ENCODE measurements around the gene RBBP8NL.

Gene RBBP8NL

DNA sequence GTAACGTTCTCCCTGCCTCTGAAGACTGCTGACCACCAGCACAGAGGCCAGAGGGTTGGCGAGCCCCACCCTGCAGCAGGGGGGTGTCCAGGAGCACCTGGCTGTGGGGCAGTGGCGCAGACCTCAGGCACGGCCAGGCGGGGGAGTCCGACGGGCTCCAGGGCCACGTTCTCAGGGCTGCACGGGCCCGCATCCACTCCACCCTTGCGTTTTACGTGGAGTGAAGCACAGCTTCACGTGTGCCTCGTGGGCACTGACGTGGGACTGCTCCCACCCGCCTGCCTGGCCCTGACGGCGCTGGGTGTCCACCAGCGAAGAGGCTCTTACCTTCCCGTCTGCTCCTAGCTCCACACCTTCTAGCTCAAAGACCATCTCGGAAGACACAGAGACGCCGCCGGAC is 33.5 kb downstream of the RBBP8NL start:
- DNase-seq (ENCODE audit: low read depth in 2 of 2), result no peak

DNA sequence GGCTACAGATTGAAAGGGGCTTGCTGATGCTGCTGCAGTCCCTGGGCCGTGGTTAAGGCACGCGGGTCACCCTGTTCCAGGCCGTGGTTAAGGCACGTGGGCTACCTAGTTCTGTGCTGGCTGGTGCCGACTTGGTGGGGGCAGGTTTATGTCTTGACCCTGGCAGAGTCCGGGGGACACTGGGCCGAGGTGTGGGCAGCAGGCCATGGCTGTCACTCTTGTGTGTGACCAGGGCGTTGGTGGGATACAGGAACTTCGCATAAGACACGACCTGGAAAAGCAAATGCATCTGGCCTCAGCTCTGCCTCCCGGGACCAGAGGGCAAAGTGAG is 34.0 kb downstream of the RBBP8NL start:
- no peak for DNase-seq (ENCODE audit: low read depth in 2 of 2)

DNA sequence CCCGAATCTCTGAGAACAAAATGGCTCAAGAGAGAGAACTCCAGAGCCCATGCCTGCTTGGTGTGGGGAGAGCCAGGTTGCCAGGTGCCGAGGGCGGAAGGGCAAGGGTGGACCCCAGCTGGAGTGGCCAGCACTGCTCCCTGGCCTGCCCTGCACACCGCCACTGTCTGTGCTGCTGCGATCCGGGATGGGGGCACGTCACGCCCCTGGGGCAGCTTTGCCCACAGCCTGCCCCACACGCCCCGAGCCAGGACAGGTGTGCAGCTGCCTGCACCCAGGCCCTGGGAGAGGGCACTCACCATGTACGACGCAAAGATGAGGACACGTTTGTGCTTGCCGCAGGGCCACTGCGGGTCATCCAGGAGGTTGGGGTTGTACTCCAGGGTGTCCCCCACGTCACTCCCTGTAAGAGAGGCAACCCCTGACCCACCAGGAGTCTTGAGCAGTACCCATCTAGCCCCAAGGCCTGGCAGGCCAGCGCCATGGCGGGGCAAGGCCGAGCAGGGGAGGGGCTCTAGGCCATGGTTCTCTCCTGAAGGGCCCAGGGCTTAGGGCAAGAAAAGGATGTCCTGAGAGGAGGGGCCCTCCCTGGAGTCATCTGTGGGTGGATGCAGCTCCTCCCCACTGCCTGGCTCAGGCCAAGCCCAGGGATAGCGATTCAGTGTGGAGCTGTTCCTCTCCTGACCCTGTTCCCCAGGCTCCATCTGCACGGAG is 34.6 kb downstream of the RBBP8NL start:
- no peak for DNase-seq (ENCODE audit: low read depth in 2 of 2)

DNA sequence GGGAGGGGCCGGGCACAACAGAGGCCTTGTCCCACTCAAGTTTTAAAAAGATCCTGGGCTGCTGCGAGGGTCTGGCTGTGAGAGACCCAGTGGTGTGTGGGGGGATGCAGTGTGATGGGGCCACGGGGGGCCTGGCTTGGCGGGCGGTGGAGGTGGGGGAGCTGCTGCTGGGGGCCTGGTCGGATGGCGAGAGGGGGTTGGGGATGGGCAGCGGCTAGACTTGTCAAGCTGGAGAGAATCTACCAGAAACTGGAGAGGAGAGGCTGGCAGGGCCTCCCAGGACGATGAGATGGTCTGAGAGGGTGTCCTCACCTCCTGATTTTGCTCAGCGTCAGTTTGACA is 35.3 kb downstream of the RBBP8NL start:
- no peak for DNase-seq (ENCODE audit: low read depth in 2 of 2)

DNA sequence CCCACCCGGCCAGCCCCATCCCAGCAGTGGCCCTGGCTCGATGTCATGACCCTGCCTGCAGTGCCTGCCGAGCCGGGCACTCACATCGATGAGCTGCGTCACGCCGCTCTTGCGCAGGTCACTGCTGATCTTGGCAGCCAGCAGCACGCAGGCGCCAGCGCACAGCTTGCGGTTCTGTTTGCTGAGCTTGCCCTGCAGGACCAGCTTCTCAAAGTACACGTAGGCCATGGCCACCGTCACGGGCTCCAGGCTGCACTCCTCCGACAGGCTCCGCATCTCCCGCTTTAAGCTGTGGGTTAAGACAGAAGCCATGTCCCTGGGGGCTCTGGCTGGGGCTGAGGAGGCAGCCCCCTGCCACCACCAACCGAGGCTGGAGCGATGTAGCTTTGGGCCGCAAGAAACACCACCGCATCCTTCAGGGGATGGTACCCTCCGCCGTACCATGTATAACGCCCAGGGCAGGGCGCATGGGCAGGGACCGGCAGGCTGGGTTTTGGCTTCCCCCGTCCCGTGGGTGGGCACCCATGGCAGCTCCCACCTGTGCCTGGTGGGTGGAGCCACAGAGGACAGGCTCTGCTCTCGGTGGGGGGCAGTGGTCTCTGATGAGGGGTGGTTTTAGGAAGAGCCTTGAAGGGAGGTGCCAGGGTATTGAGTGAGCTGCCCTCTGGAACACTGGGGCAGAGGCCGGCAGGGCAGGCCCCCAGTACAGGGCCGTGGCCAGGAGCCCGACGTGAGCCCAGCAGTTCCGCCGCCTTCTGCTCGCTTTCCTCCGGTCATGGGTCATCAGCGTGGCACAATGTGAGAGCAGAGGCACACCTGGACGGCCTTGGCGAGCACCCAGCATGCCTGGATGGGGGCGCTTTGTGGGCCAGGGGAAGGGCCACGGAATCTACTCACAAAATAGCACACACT is 35.9 kb downstream of the RBBP8NL start:
- no peak for DNase-seq (ENCODE audit: low read depth in 2 of 2)

DNA sequence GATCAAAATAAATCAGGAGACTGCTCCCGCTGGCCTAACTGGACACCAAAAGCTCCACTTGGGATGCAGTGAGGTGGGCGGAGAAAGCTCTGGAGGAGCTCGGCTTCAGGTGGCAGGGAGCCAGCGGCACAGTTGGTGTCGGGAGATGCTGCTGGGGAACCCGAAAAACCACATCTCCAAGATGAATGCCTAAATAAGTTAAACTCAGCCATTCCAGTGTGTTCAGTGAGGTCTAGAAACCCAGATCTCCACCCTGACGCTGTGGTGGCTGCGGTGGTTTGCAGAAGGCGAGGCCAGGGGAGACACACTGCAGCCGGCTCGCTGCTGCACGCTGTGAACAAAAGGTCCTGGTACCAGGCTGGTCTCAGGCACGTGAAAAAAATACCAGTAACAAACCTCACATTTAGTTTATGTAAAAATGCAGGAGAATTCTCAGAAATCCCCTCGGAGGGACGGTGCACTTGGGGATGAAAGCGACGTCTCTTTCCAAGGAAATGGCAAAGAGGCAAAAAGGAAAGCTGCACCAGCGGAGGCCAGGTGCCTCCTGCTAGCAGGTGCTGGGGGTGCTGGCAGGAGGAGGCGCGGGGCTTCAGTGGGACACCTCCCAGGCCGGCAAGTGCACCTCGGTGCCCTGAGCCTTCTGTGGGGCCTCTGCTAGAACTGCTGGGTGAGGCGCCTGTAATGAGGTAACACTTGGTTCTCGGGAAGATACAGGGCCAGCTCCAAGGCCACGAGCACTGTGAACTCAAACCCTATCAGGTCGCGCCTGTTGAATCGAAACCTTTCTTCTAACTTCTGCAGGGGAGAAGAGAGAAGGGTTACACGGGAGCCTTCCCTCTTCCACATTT is 36.8 kb downstream of the RBBP8NL start:
- DNase-seq (ENCODE audit: low read depth in 2 of 2), result no peak

DNA sequence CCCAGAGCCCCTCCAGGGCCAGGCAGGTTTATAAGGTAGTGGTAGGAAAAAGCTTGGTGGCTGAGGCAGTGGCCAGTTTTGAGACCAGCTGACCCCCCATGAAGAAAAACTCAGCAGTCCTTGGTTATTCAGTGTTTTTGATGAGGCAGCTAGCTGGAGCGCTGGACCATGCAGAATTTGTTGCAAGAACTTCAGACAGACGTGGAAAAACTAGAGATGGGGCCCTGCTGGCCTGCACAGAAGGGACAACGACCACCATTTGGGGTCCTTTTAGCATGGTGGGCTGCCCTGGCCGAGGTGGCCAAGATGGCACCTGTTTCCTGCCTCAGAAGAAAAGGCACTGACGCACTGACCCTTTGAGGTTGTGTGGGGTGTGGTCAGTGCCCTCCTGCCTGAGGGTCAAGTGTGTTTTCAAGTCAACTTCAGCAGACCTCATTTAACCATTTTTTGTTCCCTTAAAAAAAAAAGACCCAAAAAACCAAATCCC is 37.7 kb downstream of the RBBP8NL start:
- DNase-seq (ENCODE audit: low read depth in 2 of 2), result no peak

DNA sequence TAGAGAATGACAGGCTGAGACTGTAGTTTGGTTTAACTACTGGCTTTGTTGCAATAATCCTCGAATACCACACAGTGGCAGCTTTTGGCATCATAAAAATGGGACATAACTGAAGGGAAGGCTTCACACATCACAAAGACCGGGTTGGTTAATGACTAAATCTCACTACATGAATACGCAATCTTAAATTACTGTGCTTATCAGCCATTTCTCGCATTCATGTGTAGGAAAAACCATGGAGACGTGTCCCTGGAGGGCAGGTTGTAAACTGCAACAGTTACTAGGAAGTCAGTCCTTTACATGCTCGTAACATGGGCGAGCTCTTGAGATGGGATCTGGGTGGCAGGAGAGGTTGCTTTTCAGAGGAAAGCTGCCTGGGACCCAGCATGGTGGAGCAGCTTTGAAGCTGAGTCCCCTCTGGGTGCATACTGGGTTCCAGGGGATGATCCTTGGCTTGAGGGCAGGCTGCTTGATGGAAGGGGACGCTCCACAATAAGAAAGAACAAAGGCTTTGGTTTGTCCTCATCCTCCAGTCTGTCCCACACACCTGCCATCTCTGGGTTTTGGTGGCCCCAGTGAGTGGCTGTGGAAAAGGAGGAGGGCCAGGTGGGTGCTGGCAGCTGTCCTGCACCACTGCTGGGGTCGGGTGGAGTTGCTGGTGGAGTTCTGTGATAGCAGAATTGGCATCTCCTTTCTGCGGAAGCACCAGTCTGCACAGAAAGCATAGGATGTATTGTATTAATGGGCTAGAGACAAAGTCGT is 38.3 kb downstream of the RBBP8NL start:
- DNase-seq (ENCODE audit: low read depth in 2 of 2), result no peak

DNA sequence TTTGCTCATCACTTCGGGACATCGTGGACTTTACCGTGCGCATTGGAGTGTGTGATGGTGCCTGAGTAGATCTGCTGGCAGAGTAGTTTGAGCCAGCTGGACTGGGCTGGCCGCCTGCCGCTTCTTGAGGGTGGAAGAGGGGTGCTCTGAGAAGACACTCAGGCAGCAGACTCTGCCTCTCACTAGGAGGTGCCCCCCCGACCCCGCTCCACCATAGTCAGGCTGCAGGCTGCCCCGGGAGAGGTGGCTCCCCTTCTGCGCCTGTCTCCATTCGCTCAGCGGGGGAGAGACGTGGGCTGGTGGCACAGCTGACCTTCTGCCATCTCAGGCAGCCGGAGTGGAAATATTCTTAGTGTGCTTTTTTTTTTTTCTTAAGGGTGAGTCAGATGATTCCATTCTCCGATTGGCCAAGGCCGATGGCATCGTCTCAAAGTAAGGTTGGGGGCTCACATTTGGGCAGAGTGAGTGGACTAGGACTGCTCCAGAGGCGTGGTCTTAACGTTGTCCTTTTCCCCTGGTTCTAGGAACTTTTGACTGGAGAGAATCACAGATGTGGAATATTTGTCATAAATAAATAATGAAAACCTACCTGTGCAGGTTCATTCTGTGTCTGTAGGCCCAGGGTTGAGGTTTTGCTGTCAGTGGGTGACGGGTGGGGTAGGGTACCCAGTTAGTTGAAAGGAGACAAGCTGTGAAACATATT is 39.3 kb downstream of the RBBP8NL start:
- no peak for DNase-seq (ENCODE audit: low read depth in 2 of 2)

DNA sequence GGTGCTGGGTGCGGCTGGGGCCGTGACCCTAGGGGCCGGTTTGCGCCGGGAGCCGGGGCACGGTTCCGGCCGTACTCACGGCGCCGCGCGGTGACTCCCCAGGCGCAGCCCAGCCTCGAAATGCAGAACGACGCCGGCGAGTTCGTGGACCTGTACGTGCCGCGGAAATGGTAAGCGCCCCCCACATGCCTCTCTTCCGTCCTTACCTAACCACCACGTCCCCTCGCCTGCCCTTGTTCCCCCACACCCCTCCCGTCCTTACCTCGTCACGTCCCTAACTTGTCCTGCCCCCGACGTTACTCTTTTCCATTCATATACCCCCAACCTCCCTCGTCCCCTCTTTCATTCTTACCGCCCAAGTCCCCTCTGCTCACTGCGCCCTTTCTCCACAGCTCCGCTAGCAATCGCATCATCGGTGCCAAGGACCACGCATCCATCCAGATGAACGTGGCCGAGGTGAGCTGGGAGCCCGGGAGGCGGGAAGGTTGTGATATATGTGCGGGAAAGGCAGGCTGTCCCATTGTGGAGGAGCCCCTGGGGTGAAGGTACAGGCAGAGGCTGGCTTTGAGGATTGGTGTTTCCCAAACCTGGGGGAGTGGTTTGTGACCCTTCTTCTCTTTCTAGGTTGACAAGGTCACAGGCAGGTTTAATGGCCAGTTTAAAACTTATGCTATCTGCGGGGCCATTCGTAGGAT is 40.0 kb downstream of the RBBP8NL start:
- DNase-seq (ENCODE audit: low read depth in 2 of 2), result no peak

DNA sequence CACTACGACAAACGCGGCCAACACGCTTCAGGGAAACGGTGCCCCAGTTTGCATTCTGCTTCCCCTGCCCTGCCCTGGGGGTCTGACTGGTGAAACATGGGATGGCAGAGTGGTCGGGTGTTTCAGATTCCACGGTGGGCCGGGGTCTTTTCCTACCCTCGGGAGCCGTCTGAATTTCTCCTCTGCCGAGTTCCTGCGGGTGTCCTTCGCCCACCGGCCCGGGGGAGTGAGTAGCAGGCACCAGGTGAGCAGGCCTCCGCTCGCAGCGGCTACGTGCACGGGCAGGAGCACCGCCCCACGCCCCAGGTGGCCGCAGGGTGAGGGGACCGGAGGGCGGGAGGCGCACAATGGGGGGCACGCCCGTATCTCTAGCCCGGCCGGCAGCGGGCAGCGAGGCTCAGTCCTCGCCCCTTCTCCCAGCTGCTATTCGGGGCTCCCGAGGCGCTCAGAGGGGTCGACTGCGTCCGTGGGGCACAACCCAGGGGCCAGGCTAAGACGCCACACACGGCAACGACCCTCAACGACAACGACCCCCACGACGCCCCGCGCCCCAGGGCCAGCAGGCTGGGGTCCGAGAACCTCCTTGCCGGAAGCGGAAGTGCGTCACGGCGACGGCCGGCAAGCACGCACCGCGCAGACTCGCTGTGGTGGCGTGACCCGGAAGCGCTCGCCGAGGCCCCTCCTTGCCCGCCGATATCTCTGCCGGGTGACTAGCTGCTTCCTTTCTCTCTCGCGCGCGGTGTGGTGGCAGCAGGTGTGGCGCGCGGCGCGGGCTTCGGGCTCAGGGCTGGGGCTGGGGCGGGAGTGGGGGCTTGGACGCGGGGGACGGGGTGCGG is 40.7 kb downstream of the RBBP8NL start, which contains the start of gene RPS21:
Gene RPS21 (plus strand): TSS at position 721 of the 836 bp plus-strand sequence. CDS start 236 bp downstream, outside the sequence.
- peak; percentile 83 to 92 for DNase-seq (ENCODE audit: low read depth in 2 of 2)

DNA sequence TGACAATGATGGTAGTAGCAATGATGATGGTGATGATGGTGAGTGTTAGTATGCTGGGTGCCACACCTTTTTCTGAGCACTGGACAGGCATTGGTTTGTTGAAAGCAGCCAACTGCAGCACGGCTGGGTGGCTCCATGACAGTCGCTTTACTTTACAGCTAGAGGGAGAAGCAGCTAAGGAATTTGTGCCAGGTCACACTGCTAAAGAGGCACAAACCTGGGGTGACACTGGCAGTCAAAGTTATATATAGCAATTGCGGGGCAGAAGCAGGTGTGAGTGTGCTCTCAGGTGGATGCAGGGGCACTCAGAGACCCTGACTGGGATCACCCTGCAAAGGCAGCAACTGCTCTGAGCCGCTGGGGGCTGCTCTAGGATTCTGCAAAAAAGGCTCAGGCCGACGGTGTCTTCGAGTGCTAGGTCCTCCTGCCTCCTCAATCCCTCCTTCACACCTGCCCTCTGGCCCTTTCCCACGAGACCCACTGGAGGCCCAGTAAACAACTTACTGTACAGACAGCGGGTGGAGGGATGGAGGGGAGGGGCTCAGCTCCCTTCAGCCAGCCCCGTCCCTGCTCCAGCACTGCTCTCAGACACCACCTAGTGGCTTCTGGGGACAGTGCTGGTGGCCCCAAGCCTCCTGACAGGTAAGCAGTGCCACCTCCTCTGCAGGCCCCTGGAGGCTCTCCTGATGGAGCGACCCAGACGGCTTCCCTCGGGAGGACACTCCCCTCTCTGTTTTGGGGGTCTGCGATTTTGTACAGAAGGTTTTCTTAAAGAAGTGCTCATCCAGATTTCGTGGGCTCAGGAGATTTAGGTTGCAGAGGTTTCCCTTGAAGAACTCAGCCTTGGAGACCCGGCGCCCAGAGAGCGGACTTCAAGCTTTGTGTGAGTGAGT is 44.8 kb downstream of the RBBP8NL start:
- DNase-seq (ENCODE audit: low read depth in 2 of 2), result peak; percentile 71 to 72

DNA sequence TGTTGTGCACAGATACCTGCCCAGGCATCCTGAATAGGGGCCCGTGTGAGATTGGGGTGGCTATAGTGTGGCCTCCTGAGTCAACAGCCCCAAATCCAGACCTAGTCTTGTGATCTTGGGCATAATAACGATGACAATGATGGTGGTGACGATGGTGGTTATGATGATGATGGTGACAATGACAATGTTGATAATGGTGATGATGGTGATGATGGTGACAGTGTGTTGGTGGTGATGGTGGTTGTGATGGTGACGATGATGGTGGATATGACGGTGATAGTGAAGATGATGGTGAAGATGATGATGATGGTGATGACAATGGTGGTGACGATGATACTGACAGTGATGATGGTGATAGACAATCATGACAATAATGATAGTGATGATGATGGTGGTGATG is 45.5 kb downstream of the RBBP8NL start:
- DNase-seq (ENCODE audit: low read depth in 2 of 2), result no peak

DNA sequence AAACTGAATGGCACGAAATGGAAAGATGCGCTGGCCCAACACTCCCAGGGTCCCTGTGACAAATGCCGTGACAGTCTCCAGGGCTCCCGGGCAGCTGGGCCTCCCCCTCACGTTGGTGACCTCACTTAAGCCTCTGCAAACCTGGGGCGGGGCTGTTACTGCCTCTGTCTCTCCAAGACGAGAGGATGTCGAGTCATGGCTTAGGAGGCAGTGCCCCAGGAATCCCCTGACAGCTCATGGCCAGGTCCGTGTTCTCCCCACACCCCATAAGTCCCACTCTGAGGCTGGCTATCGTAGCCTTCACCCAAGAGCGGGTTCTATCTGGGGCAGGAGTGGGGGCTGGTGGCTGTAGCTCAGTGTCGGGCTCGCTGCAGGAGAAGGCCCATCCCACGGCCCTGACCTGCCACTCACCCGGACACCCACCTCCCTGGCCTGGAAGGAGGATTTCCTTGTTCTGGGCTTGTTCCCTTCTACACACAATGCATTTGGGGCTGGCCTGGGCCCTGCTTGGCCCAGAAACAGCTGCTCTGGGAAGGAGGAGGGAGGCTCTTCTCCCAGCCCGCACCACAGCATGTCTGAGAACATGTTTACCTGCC is 46.0 kb downstream of the RBBP8NL start:
- no peak for DNase-seq (ENCODE audit: low read depth in 2 of 2)

DNA sequence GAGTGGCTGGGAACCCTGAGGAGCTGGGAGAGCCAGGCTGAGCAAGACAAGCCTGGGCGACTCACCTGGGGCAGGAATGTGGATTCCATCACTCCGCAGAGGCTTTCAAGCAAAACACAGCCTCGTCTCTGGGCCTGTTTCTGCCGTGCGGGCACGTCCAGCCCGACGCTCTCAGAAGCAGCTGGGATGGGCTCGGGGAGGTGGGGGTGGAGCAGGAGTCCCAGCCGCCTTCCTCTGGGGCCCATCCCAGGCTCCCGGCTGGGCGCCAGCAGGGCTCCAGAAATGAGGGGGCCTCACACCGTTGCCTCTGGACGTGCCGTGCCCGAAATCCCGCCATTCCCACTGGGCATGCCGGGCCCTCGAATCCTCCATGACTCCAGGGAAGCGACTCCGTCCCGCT is 49.1 kb downstream of the RBBP8NL start:
- DNase-seq (ENCODE audit: low read depth in 2 of 2), result no peak

DNA sequence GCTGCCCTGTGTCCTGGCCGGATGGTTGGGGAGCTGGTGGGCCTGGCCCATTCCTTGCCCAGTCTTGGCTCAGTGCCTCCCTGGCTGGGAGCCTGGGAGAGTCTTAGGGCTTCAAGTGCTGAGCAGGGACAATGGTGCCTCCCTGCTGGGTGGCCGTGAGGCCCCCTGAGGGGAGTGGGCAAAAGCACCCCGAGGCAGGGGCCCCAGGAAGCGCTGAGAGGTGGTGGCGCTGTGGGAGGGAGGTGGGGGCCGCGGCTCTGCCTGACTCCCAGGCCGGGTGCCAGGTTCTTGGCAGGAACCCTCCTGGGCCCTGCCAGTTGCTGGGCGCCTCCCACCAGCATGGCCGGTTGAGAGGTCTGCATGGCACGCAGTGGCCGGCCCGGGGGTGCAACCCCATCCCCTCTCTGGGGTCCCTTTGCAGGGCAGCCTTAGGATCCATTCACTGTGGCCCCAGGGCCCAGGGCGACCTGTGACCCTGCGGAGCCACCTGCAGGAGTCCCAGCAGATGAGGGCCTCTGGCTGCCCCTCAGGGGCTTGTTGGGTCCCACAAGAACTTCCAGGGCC is 49.6 kb downstream of the RBBP8NL start:
- no peak for DNase-seq (ENCODE audit: low read depth in 2 of 2)

DNA sequence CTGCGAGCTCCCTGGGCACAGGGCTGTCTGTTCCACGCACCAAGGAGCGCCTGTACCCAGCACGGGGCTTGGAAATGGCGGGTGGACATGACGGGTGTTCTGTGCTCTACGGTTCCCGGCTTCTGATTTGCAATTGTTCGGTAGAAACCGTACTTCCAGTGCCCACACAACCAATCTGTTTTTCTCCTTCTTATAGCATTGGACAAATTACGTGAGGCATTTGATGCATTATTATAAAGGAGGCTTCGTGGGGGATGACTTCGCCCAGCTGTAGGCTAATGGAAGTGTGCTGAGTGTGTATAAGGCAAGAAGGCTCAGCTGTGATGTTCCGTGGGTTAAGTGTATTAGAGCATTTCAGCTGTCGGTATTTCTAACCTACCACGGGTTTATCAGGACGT is 50.3 kb downstream of the RBBP8NL start:
- DNase-seq (ENCODE audit: low read depth in 2 of 2), result no peak

All from stimulated activated CD4-positive, alpha-beta T cell treated with anti-CD3 and anti-CD28 coated beads, Interleukin-4, amount 100 ng/mL, for 48 hours (primary cell).